Panc1 (cell line): ENCODE data around the gene TAAR2.

Source experiments
- CTCF ChIP-seq: fragments of 450-650 bp; IDR thresholded peaks from 2 replicates; pipeline ENCODE4 v1.5.1; 2017; ENCODE audit warnings: mild to moderate bottlenecking
- POLR2AphosphoS5 ChIP-seq: IDR thresholded peaks from 2 replicates; pipeline ENCODE4 v1.6.1; 2012; ENCODE audit warnings: mild to moderate bottlenecking, low read depth, low read length, moderate library complexity
- REST ChIP-seq, 2 experiments: IDR thresholded peaks; 2 replicates each; pipeline ENCODE4 v1.6.1; 2011 to 2012; ENCODE audit warnings: low read depth in 2 of 2, control low read depth in 1 of 2, low read length in 1 of 2, mild to moderate bottlenecking in 1 of 2, moderate library complexity in 1 of 2; ENCODE audit not compliant: insufficient read depth in 1 of 2
- SIN3A ChIP-seq: IDR thresholded peaks from 2 replicates; pipeline ENCODE4 v1.6.1; 2012; ENCODE audit warnings: low read depth, mild to moderate bottlenecking, low read length, moderate library complexity, borderline replicate concordance; ENCODE audit not compliant: insufficient read depth

- TF ChIP-seq CTCF (no peak), POLR2AphosphoS5 (no peak), SIN3A (no peak), REST (IDR thresholded peaks at IDR 0.05; ENCODE audit: insufficient read depth in 1 of 2, low read depth in 2 of 2, low read length in 1 of 2) (no peak)
Observed at GRCh38 chr6:132648828-132649227, 24.8 kb upstream of the TAAR2 start.
